ENCODE data around the gene BLZF1. TPM values are rescaled to one million over a fixed set of nuclear protein-coding genes. Genes with fewer than 3 reads are reported as not detected.

Gene BLZF1
- total and polyA plus RNA-seq, 7 experiments from 2014 or later: 9.9 to 26.8 (median 16.9) TPM

DNA sequence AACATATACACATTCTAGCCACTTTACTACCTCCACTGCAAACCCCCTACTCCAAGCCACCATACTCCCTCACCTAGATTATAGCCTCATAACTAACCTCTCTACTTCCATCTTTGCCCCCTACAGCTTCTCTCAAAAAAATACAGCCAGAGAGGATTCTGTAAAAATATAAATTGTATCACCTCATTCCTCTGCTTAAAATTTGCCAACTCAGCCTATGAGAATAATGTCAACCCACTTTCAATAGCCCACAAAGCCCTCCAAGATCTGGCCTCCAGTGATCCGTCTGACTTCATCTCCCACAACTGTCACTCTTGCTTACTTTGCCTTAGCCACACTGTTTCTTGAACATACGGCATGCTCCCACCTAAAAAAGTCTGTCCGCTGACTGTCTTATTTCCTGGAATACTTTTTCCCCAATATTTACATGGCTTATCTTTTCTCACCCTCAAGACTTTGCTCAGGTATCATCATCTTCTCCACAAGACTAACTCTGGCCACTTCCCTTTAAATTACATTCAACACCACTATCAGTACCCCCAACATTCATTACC is 21.9 kb upstream of the BLZF1 start:
- peaks cover 0 to 4% (median 0%) of the 10 kb centered on the region in 7 donors for H3K4me1 Mint-ChIP-seq
- ATAC-seq: no peak
- no peak overlapping the region for H3K4me3 ChIP-seq (ENCODE audit: low read length)
- intact Hi-C loops (cut with micrococcal nuclease): loop anchor here in 1 of 2 donors (5.0 kb wide), 1 partner anchor 239 kb away; the partner anchor contains the start of gene ATP1B1
- CTCF ChIA-PET: interaction anchor here (0.6 to 5.4 kb wide), 4 partner anchors 1000 to 1004 kb away, joined by 3 to 78 read pairs (median 5); no protein-coding TSS in a partner anchor
- no peak for DNase-seq
- no peaks in the 10 kb centered on the region for H3K9me3 Mint-ChIP-seq
- H3K4me1 ChIP-seq (ENCODE audit: control insufficient read depth in 2 of 2, insufficient read depth in 2 of 2, low read length in 2 of 2): no peaks in the 10 kb centered on the region
- peaks cover 0 to 3% (median 0%) of the 10 kb centered on the region in 5 donors for H3K27me3 Mint-ChIP-seq
- H3K27me3 ChIP-seq (ENCODE audit: control insufficient read depth in 2 of 2, insufficient read depth in 2 of 2, low read length in 2 of 2): no peaks in the 10 kb centered on the region
- H3K36me3 Mint-ChIP-seq: peaks cover 0 to 4% (median 0%) of the 10 kb centered on the region in 5 donors
- no peak overlapping the region for H3K27ac ChIP-seq (ENCODE audit: low read depth, low read length)
- no peak overlapping the region for H3K4me3 Mint-ChIP-seq
- H3K36me3 ChIP-seq (ENCODE audit: control insufficient read depth in 2 of 3, insufficient read depth in 3 of 3, low read length in 3 of 3): no peaks in the 10 kb centered on the region
- POLR2A ChIA-PET: no interaction called here
- H3K9me3 ChIP-seq (ENCODE audit: control insufficient read depth in 2 of 3, low read length in 3 of 3): no peaks in the 10 kb centered on the region
- no peak overlapping the region for H3K27ac Mint-ChIP-seq

GRCh38 chr1:169347688-169348382 is 20.2 kb upstream of the BLZF1 start:
- no peaks in the 10 kb centered on the region for H3K27me3 ChIP-seq (ENCODE audit: control insufficient read depth in 2 of 2, insufficient read depth in 2 of 2, low read length in 2 of 2)
- Mint-ChIP-seq H3K4me3 (no peak overlapping the region), H3K27ac (no peak overlapping the region), H3K9me3 (no peaks in the 10 kb centered on the region), H3K27me3 (peaks cover 0 to 3% (median 0%) of the 10 kb centered on the region in 5 donors), H3K4me1 (peaks cover 0 to 18% (median 8%) of the 10 kb centered on the region in 7 donors), H3K36me3 (peaks cover 0 to 9% (median 4%) of the 10 kb centered on the region in 5 donors)
- POLR2A ChIA-PET: interaction anchor here (0.7 kb wide), 1 partner anchor 1113 kb away, joined by 3 read pairs; no protein-coding TSS in a partner anchor
- CTCF ChIA-PET: interaction anchor here (0.6 to 5.4 kb wide), 16 partner anchors 11 to 1007 kb away, joined by 3 to 78 read pairs (median 4); partner anchors contain the start of gene BLZF1
- H3K9me3 ChIP-seq (ENCODE audit: control insufficient read depth in 2 of 3, low read length in 3 of 3): no peaks in the 10 kb centered on the region
- intact Hi-C loops (cut with micrococcal nuclease): loop anchor here (1.0 to 5.0 kb wide), 6 partner anchors 241 to 1113 kb away; partner anchors contain the start of gene ATP1B1 (in 1 of the 2)
- H3K4me3 ChIP-seq (ENCODE audit: low read length): no peak overlapping the region
- no peaks in the 10 kb centered on the region for H3K4me1 ChIP-seq (ENCODE audit: control insufficient read depth in 2 of 2, insufficient read depth in 2 of 2, low read length in 2 of 2)
- DNase-seq: no peak
- no peaks in the 10 kb centered on the region for H3K36me3 ChIP-seq (ENCODE audit: control insufficient read depth in 2 of 3, insufficient read depth in 3 of 3, low read length in 3 of 3)
- no peak overlapping the region for H3K27ac ChIP-seq (ENCODE audit: low read depth, low read length)
- no peak for ATAC-seq

- Histone ChIP-seq H3K36me3 (ENCODE audit: control insufficient read depth in 2 of 3, insufficient read depth in 3 of 3, low read length in 3 of 3) (no peaks in the 10 kb centered on the region), H3K4me3 (ENCODE audit: low read length) (no peak overlapping the region), H3K9me3 (ENCODE audit: control insufficient read depth in 2 of 3, low read length in 3 of 3) (no peaks in the 10 kb centered on the region), H3K4me1 (ENCODE audit: control insufficient read depth in 2 of 2, insufficient read depth in 2 of 2, low read length in 2 of 2) (no peaks in the 10 kb centered on the region), H3K27ac (ENCODE audit: low read depth, low read length) (no peak overlapping the region), H3K27me3 (ENCODE audit: control insufficient read depth in 2 of 2, insufficient read depth in 2 of 2, low read length in 2 of 2) (no peaks in the 10 kb centered on the region)
- Mint-ChIP-seq H3K4me3 (no peak overlapping the region), H3K9me3 (no peaks in the 10 kb centered on the region), H3K4me1 (peaks cover 0 to 18% (median 8%) of the 10 kb centered on the region in 7 donors), H3K27me3 (peaks cover 0 to 3% (median 0%) of the 10 kb centered on the region in 5 donors), H3K27ac (no peak overlapping the region), H3K36me3 (peaks cover 0 to 15% (median 4%) of the 10 kb centered on the region in 5 donors)
- intact Hi-C loops (cut with micrococcal nuclease): loop anchor here (1.0 to 5.0 kb wide), 6 partner anchors 241 to 1113 kb away; partner anchors contain the start of gene ATP1B1 (in 1 of the 2)
- DNase-seq (peak in 7 of 9 donors; percentile 12 to 56 (median 39)), ATAC-seq (peak; percentile 60)
- ChIA-PET POLR2A (interaction anchor here (0.7 kb wide), 1 partner anchor 1113 kb away, joined by 3 read pairs; no protein-coding TSS in a partner anchor), CTCF (interaction anchor here (0.7 to 5.4 kb wide), 16 partner anchors 11 to 1008 kb away, joined by 3 to 78 read pairs (median 4); partner anchors contain the start of gene BLZF1)
Measured at GRCh38 chr1:169348383-169349036, 19.5 kb upstream of the BLZF1 start.

- Histone ChIP-seq H3K27me3 (ENCODE audit: control insufficient read depth in 2 of 2, insufficient read depth in 2 of 2, low read length in 2 of 2) (no peaks in the 10 kb centered on the region), H3K4me3 (ENCODE audit: low read length) (no peak overlapping the region), H3K9me3 (ENCODE audit: control insufficient read depth in 2 of 3, low read length in 3 of 3) (no peaks in the 10 kb centered on the region), H3K4me1 (ENCODE audit: control insufficient read depth in 2 of 2, insufficient read depth in 2 of 2, low read length in 2 of 2) (no peaks in the 10 kb centered on the region), H3K27ac (ENCODE audit: low read depth, low read length) (no peak overlapping the region), H3K36me3 (ENCODE audit: control insufficient read depth in 2 of 3, insufficient read depth in 3 of 3, low read length in 3 of 3) (no peaks in the 10 kb centered on the region)
- Mint-ChIP-seq H3K36me3 (peaks cover 0 to 22% (median 0%) of the 10 kb centered on the region in 5 donors), H3K4me1 (peaks cover 5 to 31% (median 15%) of the 10 kb centered on the region in 7 donors), H3K27ac (no peak overlapping the region), H3K4me3 (no peak overlapping the region), H3K9me3 (peaks cover 0 to 5% (median 0%) of the 10 kb centered on the region in 11 donors), H3K27me3 (no peaks in the 10 kb centered on the region)
- CTCF ChIA-PET: interaction anchor here (3.4 kb wide), 1 partner anchor 12 kb away, joined by 16 read pairs; no protein-coding TSS in a partner anchor
- intact Hi-C loops (cut with micrococcal nuclease): loop anchor here in 1 of 2 donors (10.0 kb wide), 1 partner anchor 1954 kb away; the partner anchor contains the start of gene FMO4
- POLR2A ChIA-PET: no interaction called here
- DNase-seq: no peak
- no peak for ATAC-seq
Measured at GRCh38 chr1:169360415-169360814, 7.6 kb upstream of the BLZF1 start.

DNA sequence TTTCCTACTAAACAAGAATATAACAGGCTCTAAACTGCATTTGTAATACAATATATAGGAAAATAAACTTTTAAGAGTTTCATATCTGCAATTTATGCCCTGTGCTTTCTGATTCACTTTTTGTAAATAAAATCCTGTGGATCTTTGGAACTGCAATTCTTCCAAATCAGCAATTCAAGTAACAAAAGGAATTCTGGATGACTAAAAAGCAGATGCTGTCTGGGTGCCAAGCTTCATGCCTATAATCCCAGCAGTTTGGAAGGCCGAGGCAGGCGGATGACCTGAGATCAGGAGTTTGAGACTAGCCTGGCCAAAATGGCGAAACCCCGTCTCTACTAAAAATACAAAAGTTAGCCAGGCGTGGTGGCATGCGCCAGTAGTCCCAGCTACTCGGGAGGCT is 6.7 kb upstream of the BLZF1 start:
- CTCF ChIA-PET: no interaction called here
- DNase-seq (no peak), ATAC-seq (no peak)
- peaks cover 0 to 5% (median 0%) of the 10 kb centered on the region in 11 donors for H3K9me3 Mint-ChIP-seq
- peaks cover 0 to 22% (median 0%) of the 10 kb centered on the region in 5 donors for H3K36me3 Mint-ChIP-seq
- intact Hi-C loops (cut with micrococcal nuclease): loop anchor here in 1 of 2 donors (10.0 kb wide), 1 partner anchor 1954 kb away; the partner anchor contains the start of gene FMO4
- no peak overlapping the region for H3K4me3 Mint-ChIP-seq
- peaks cover 5 to 31% (median 15%) of the 10 kb centered on the region in 7 donors for H3K4me1 Mint-ChIP-seq
- POLR2A ChIA-PET: no interaction called here
- Histone ChIP-seq H3K27ac (ENCODE audit: low read depth, low read length) (no peak overlapping the region), H3K36me3 (ENCODE audit: control insufficient read depth in 2 of 3, insufficient read depth in 3 of 3, low read length in 3 of 3) (no peaks in the 10 kb centered on the region), H3K4me1 (ENCODE audit: control insufficient read depth in 2 of 2, insufficient read depth in 2 of 2, low read length in 2 of 2) (no peaks in the 10 kb centered on the region), H3K27me3 (ENCODE audit: control insufficient read depth in 2 of 2, insufficient read depth in 2 of 2, low read length in 2 of 2) (no peaks in the 10 kb centered on the region), H3K4me3 (ENCODE audit: low read length) (no peak overlapping the region), H3K9me3 (ENCODE audit: control insufficient read depth in 2 of 3, low read length in 3 of 3) (no peaks in the 10 kb centered on the region)
- H3K27ac Mint-ChIP-seq: no peak overlapping the region
- no peaks in the 10 kb centered on the region for H3K27me3 Mint-ChIP-seq

- Histone ChIP-seq H3K9me3 (ENCODE audit: control insufficient read depth in 2 of 3, low read length in 3 of 3) (no peaks in the 10 kb centered on the region), H3K36me3 (ENCODE audit: control insufficient read depth in 2 of 3, insufficient read depth in 3 of 3, low read length in 3 of 3) (no peaks in the 10 kb centered on the region), H3K4me3 (ENCODE audit: low read length) (no peak overlapping the region), H3K27me3 (ENCODE audit: control insufficient read depth in 2 of 2, insufficient read depth in 2 of 2, low read length in 2 of 2) (no peaks in the 10 kb centered on the region), H3K27ac (ENCODE audit: low read depth, low read length) (no peak overlapping the region), H3K4me1 (ENCODE audit: control insufficient read depth in 2 of 2, insufficient read depth in 2 of 2, low read length in 2 of 2) (peaks cover 0 to 6% of the 10 kb centered on the region in 2 donors)
- ChIA-PET CTCF (no interaction called here), POLR2A (no interaction called here)
- Mint-ChIP-seq H3K36me3 (peaks cover 0 to 20% (median 0%) of the 10 kb centered on the region in 5 donors), H3K27ac (peak overlapping the region in 5 of 9 donors; percentile 5 to 64 (median 53)), H3K9me3 (peaks cover 0 to 5% (median 0%) of the 10 kb centered on the region in 11 donors), H3K27me3 (no peaks in the 10 kb centered on the region), H3K4me1 (peaks cover 5 to 31% (median 15%) of the 10 kb centered on the region in 7 donors), H3K4me3 (peak overlapping the region in 1 of 10 donors; percentile 61)
- DNase-seq (peak in 1 of 9 donors; percentile 45), ATAC-seq (no peak)
- intact Hi-C loops (cut with micrococcal nuclease): loop anchor here in 1 of 2 donors (10.0 kb wide), 1 partner anchor 1952 kb away; the partner anchor contains the start of gene FMO4
Measured at GRCh38 chr1:169363046-169363730, 4.8 kb upstream of the BLZF1 start.
